H9 (cell line): ENCODE measurements around the gene HIP1R. TPM values are rescaled to one million over a fixed set of nuclear protein-coding genes. Genes with fewer than 3 reads are reported as not detected.
A peak's percentile ranks its signal among the peaks of the same experiment; 100 is the strongest.

Experiments
- DNase-seq: peaks from one replicate; pipeline ENCODE4 v3.0.0-alpha.2; 2017
- H2AFZ ChIP-seq: one replicate; pipeline ENCODE4 v1.6.1; 2013; ENCODE audit warnings: mild to moderate bottlenecking, low read length, control low read depth, moderate library complexity
- H2AK5ac ChIP-seq: 2 replicates; pipeline ENCODE4 v1.6.1; 2013; ENCODE audit warnings: low read length, control low read depth, mixed read lengths; ENCODE audit not compliant: insufficient read length
- H2BK120ac ChIP-seq: one replicate; pipeline ENCODE4 v1.6.1; 2013; ENCODE audit warnings: low read depth, mild to moderate bottlenecking, low read length, control low read depth, inconsistent platforms; ENCODE audit not compliant: poor library complexity, severe bottlenecking
- H2BK12ac ChIP-seq: 2 replicates; pipeline ENCODE4 v1.6.1; 2013; ENCODE audit warnings: low read length, control low read depth, mixed read lengths, low read depth; ENCODE audit not compliant: insufficient read length
- H2BK15ac ChIP-seq: 2 replicates; pipeline ENCODE4 v1.6.1; 2013; ENCODE audit warnings: low read depth, low read length, control low read depth
- H2BK20ac ChIP-seq: one replicate; pipeline ENCODE4 v1.6.1; 2013; ENCODE audit warnings: low read depth, mild to moderate bottlenecking, low read length, control low read depth, inconsistent platforms; ENCODE audit not compliant: poor library complexity, severe bottlenecking
- H2BK5ac ChIP-seq: 2 replicates; pipeline ENCODE4 v1.6.1; 2013; ENCODE audit warnings: low read length, control low read depth, mixed read lengths; ENCODE audit not compliant: insufficient read length
- H3K14ac ChIP-seq: 2 replicates; pipeline ENCODE4 v1.6.1; 2013; ENCODE audit warnings: low read length, control low read depth; ENCODE audit not compliant: insufficient read depth
- H3K18ac ChIP-seq: 2 replicates; pipeline ENCODE4 v1.6.1; 2013; ENCODE audit warnings: low read depth, mild to moderate bottlenecking, mixed read lengths, low read length, control low read depth; ENCODE audit not compliant: insufficient read length
- H3K23ac ChIP-seq: 2 replicates; pipeline ENCODE4 v1.6.1; 2013; ENCODE audit warnings: low read length, control low read depth, mixed read lengths, low read depth; ENCODE audit not compliant: insufficient read length
- H3K23me2 ChIP-seq: 2 replicates; pipeline ENCODE4 v1.6.1; 2013; ENCODE audit warnings: low read depth, mild to moderate bottlenecking, mixed read lengths, low read length, control low read depth; ENCODE audit not compliant: insufficient read length, poor library complexity, severe bottlenecking
- H3K27ac ChIP-seq: 2 replicates; pipeline ENCODE4 v1.5.1; 2013; ENCODE audit warnings: low read length, control low read depth, mixed read lengths, low read depth; ENCODE audit not compliant: insufficient read length
- H3K27me3 ChIP-seq: 2 replicates; pipeline ENCODE4 v1.6.1; 2013; ENCODE audit warnings: low read length, control low read depth, inconsistent platforms; ENCODE audit not compliant: insufficient read depth
- H3K4ac ChIP-seq: 2 replicates; pipeline ENCODE4 v1.6.1; 2013; ENCODE audit warnings: low read depth, mild to moderate bottlenecking, control low read depth, inconsistent platforms, low read length, moderate library complexity
- H3K4me1 ChIP-seq: 2 replicates; pipeline ENCODE4 v1.6.1; 2013; ENCODE audit warnings: low read length, control low read depth, inconsistent platforms; ENCODE audit not compliant: insufficient read depth
- H3K4me2 ChIP-seq: 2 replicates; pipeline ENCODE4 v1.6.1; 2013; ENCODE audit warnings: low read length, control low read depth, mixed read lengths; ENCODE audit not compliant: insufficient read length, insufficient read depth
- H3K56ac ChIP-seq: 2 replicates; pipeline ENCODE4 v1.6.1; 2013; ENCODE audit warnings: low read depth, mild to moderate bottlenecking, mixed read lengths, low read length, control low read depth; ENCODE audit not compliant: insufficient read length
- H3K79me1 ChIP-seq: 2 replicates; pipeline ENCODE4 v1.6.1; 2013; ENCODE audit warnings: low read depth, mild to moderate bottlenecking, moderate library complexity, low read length, control low read depth, inconsistent platforms; ENCODE audit not compliant: insufficient read depth, poor library complexity, severe bottlenecking
- H3K79me2 ChIP-seq: 2 replicates; pipeline ENCODE4 v1.6.1; 2013; ENCODE audit warnings: low read length, control low read depth, inconsistent platforms; ENCODE audit not compliant: insufficient read depth
- H3K9ac ChIP-seq: 2 replicates; pipeline ENCODE4 v1.6.1; 2013; ENCODE audit warnings: low read length, control low read depth, mixed read lengths; ENCODE audit not compliant: insufficient read length; ENCODE audit errors: extremely low read depth
- H3K9me3 ChIP-seq: one replicate; pipeline ENCODE4 v1.6.1; 2013; ENCODE audit warnings: low read depth, low read length, inconsistent platforms; ENCODE audit not compliant: control insufficient read depth
- H3T11ph ChIP-seq: one replicate; pipeline ENCODE4 v1.6.1; 2013; ENCODE audit warnings: mild to moderate bottlenecking, low read length, control low read depth, inconsistent platforms
- H4K20me1 ChIP-seq: one replicate; pipeline ENCODE4 v1.6.1; 2013; ENCODE audit not compliant: control insufficient read depth, insufficient read length, insufficient read depth
- H4K5ac ChIP-seq: 2 replicates; pipeline ENCODE4 v1.6.1; 2013; ENCODE audit warnings: low read depth, mild to moderate bottlenecking, mixed read lengths, low read length, control low read depth; ENCODE audit not compliant: insufficient read length
- H4K8ac ChIP-seq: replicated peaks from 2 replicates; pipeline ENCODE4 v1.6.1; 2013; ENCODE audit warnings: low read length, control low read depth, mixed read lengths, low read depth; ENCODE audit not compliant: insufficient read length
- H4K91ac ChIP-seq: 2 replicates; pipeline ENCODE4 v1.6.1; 2013; ENCODE audit warnings: low read depth, mild to moderate bottlenecking, moderate library complexity, mixed read lengths, low read length, control low read depth; ENCODE audit not compliant: insufficient read length
- H3K27ac Mint-ChIP-seq, 3 experiments: 2 replicates in 2 of 3; 3 replicates in 1 of 3; pipeline ENCODE4 v1.8.0; 2020 to 2021; ENCODE audit warnings: mixed read lengths in 3 of 3, mild to moderate bottlenecking in 1 of 3, moderate library complexity in 1 of 3
- H3K27me3 Mint-ChIP-seq: 2 replicates; pipeline ENCODE4 v1.8.0; 2021; ENCODE audit warnings: low read depth, mild to moderate bottlenecking, moderate library complexity, mixed read lengths
- H3K36me3 Mint-ChIP-seq, 3 experiments: 2 replicates in 2 of 3; 3 replicates in 1 of 3; pipeline ENCODE4 v1.8.0; 2020 to 2021; ENCODE audit warnings: low read depth in 3 of 3, mixed read lengths in 3 of 3; ENCODE audit not compliant: insufficient read depth in 1 of 3
- H3K4me1 Mint-ChIP-seq, 2 experiments: 2 replicates each; pipeline ENCODE4 v1.8.0; 2020; ENCODE audit warnings: mixed read lengths in 2 of 2
- H3K4me3 Mint-ChIP-seq, 2 experiments: 2 replicates in 1 of 2; 3 replicates in 1 of 2; pipeline ENCODE4 v1.8.0; 2020 to 2021; ENCODE audit warnings: mild to moderate bottlenecking in 2 of 2, mixed read lengths in 2 of 2, moderate library complexity in 1 of 2
- H3K9me3 Mint-ChIP-seq, 2 experiments: 2 replicates in 1 of 2; 3 replicates in 1 of 2; pipeline ENCODE4 v1.8.0; 2020; ENCODE audit warnings: mild to moderate bottlenecking in 2 of 2, mixed read lengths in 2 of 2, moderate library complexity in 1 of 2
- WGBS: extraction: QIAGEN DNeasy Blood & Tissue Kit; methylation state at CpG from one replicate; pipeline ENCODE4 v1.1.7; 2013; ENCODE audit warnings: missing lambda C conversion rate, low lambda C conversion rate, mixed read lengths; ENCODE audit not compliant: insufficient read length; ENCODE audit errors: extremely low coverage; 5-methylcytosine and 5-hydroxymethylcytosine counted together
- total RNA-seq: library from RNA; stranded (reverse); gene quantifications from 2 replicates; pipeline ENCODE4 v1.2.1, GENCODE V29; 2021
- TF ChIP-seq, protein P1 (sequence below): fragments of 200-600 bp; sonication (generic); conservative IDR thresholded peaks from 3 replicates; pipeline ENCODE4 v1.8.0; 2021; ENCODE audit warnings: antibody characterized with exemption, mild to moderate bottlenecking

Gene HIP1R
- total RNA-seq, 1 experiment from 2014 or later, result 17.4 TPM

DNA sequence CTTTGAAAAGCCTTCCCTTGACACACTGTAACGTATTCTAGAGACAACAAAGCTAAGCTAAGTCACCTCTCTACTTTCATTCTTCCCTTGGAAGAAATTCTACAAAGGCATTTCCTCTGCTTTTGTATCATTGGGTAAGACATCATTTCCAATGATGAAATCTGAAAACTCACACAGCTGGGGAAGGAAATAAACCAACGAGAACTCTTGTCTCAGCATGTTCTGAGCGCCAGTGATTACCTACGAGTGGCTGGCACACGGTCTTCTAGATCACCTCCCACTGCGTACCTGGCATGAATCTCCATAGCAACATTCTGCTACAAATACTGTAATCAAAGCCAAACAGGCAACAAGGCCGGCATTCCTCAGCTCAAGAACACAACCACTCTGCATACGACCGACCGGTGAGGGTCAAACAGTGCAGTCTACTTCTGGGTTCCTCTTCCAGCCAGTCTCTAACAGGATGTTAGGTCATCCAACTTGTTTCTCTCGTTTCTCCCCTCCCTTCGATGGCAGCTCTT is 53.0 kb downstream of the HIP1R start:
- TF ChIP-seq, protein P1, sequence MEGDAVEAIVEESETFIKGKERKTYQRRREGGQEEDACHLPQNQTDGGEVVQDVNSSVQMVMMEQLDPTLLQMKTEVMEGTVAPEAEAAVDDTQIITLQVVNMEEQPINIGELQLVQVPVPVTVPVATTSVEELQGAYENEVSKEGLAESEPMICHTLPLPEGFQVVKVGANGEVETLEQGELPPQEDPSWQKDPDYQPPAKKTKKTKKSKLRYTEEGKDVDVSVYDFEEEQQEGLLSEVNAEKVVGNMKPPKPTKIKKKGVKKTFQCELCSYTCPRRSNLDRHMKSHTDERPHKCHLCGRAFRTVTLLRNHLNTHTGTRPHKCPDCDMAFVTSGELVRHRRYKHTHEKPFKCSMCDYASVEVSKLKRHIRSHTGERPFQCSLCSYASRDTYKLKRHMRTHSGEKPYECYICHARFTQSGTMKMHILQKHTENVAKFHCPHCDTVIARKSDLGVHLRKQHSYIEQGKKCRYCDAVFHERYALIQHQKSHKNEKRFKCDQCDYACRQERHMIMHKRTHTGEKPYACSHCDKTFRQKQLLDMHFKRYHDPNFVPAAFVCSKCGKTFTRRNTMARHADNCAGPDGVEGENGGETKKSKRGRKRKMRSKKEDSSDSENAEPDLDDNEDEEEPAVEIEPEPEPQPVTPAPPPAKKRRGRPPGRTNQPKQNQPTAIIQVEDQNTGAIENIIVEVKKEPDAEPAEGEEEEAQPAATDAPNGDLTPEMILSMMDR, result no peak
- peak overlapping the region in 1 of 2 experiments; percentile 15; a peak in 2 of 5 replicates for H3K4me3 Mint-ChIP-seq

More for the DNA sequence above, 53.0 kb downstream of the HIP1R start:
- Histone ChIP-seq H2AFZ (no peak overlapping the region), H4K5ac (no peak overlapping the region), H3K23ac (no peak overlapping the region), H4K8ac (no peak overlapping the region), H2BK5ac (no peak overlapping the region), H3K27ac (no peak overlapping the region), H3K18ac (no peak overlapping the region), H4K20me1 (no peaks in the 10 kb centered on the region), H3K56ac (no peak overlapping the region), H3K9ac (no peak overlapping the region), H3K27me3 (no peaks in the 10 kb centered on the region; the same call in 1 of the 2 replicates), H3K14ac (peak overlapping the region; percentile 3; the same call in 1 of the 2 replicates), H2AK5ac (no peak overlapping the region), H2BK120ac (no peak overlapping the region), H3K4me1 (peaks cover 8% of the 10 kb centered on the region), H2BK20ac (no peak overlapping the region), H3T11ph (no peak overlapping the region), H3K4ac (no peak overlapping the region), H3K79me2 (no peaks in the 10 kb centered on the region), H2BK12ac (no peak overlapping the region), H3K23me2 (no peaks in the 10 kb centered on the region), H4K91ac (no peak overlapping the region), H3K4me2 (no peak overlapping the region), H2BK15ac (no peak overlapping the region), H3K79me1 (peaks cover 2% of the 10 kb centered on the region), H3K9me3 (no peaks in the 10 kb centered on the region)
- Mint-ChIP-seq H3K27me3 (peaks cover 78% of the 10 kb centered on the region), H3K4me1 (peaks cover 52 to 65% of the 10 kb centered on the region in 2 experiments), H3K9me3 (no peaks in the 10 kb centered on the region), H3K36me3 (no peaks in the 10 kb centered on the region), H3K27ac (0 out of 7 replicates have a peak overlapping the region, but pooled peaks of 1 of the 3 experiments have one; percentile 15)
- DNase-seq, result peak; percentile 83
- no CpG with 5 or more reads among the region's 12 CpGs for WGBS
